Tibial artery (tissue), 4 donors: ENCODE results near the gene PTPN14.

Experiments
- DNase-seq, 2 donors: peaks; one replicate each; pipeline ENCODE4 v3.0.0-alpha.2; 2019
- H3K27ac ChIP-seq, 2 donors: fragments of 200-600 bp; sonication (generic) in 1 of 2; 1 replicate in 1 of 2; 2 replicates in 1 of 2; pipeline ENCODE4 v1.5.1; 2018 to 2019; ENCODE audit warnings: mild to moderate bottlenecking in 1 of 2
- H3K27me3 ChIP-seq, 2 donors: fragments of 200-600 bp; sonication (generic) in 1 of 2; one replicate each; pipeline versions ENCODE4 v1.5.1 to v1.6.0; 2016 to 2019
- H3K36me3 ChIP-seq, 3 donors: fragments of 200-600 bp; sonication (generic) in 2 of 3; one replicate each; pipeline ENCODE4 v1.5.1; 2016 to 2019; ENCODE audit warnings: mild to moderate bottlenecking in 2 of 3
- H3K4me1 ChIP-seq, 4 donors: fragments of 200-600 bp; sonication (generic) in 2 of 4; 1 replicate in 3 of 4; 2 replicates in 1 of 4; pipeline ENCODE4 v1.5.1; 2016 to 2019
- H3K4me3 ChIP-seq, 2 donors: fragments of 200-600 bp; sonication (generic) in 1 of 2; 1 replicate in 1 of 2; 2 replicates in 1 of 2; pipeline ENCODE4 v1.5.1; 2018 to 2019; ENCODE audit warnings: mild to moderate bottlenecking in 2 of 2
- H3K9me3 ChIP-seq, 3 donors: fragments of 200-600 bp; sonication (generic) in 1 of 3; one replicate each; pipeline ENCODE4 v1.5.1; 2016 to 2019
- CTCF ChIP-seq, 2 experiments: fragments of 200-600 bp in 1 of 2; fragments of 450-650 bp in 1 of 2; IDR thresholded peaks; one replicate each; pipeline ENCODE4 v1.5.1; 2017 to 2019; ENCODE audit warnings: antibody characterized with exemption in 2 of 2, mild to moderate bottlenecking in 1 of 2, moderate library complexity in 1 of 2
- intact Hi-C: fragments of 100-400 bp; cut with DNase I; formaldehyde crosslinking; loops from one replicate; pipeline ENCODE4 v1.15.0; 2023; ENCODE audit warnings: low total_unique reads

PTPN14 gene

GRCh38 chr1:214552174-214552608 is 789 bp upstream of the PTPN14 start:
- peak; percentile 65 to 83 for DNase-seq
- Histone ChIP-seq H3K27ac (peak overlapping the region; percentile 98), H3K9me3 (no peaks in the 10 kb centered on the region), H3K27me3 (no peaks in the 10 kb centered on the region), H3K4me1 (peaks cover 0 to 40% (median 25%) of the 10 kb centered on the region in 4 donors), H3K36me3 (no peaks in the 10 kb centered on the region), H3K4me3 (peak overlapping the region; percentile 85 to 86)
- TF ChIP-seq CTCF (IDR thresholded peaks at IDR 0.05): no peak
- intact Hi-C loops: loop anchor here (10.0 kb wide), 1 partner anchor 157 kb away; no protein-coding TSS in a partner anchor

- no peak for TF ChIP-seq CTCF (IDR thresholded peaks at IDR 0.05)
- peaks cover 0 to 51% (median 28%) of the 10 kb centered on the region in 4 donors for H3K4me1 ChIP-seq
Measured at GRCh38 chr1:214550857-214551435, 456 bp downstream of the PTPN14 start.

GRCh38 chr1:214550013-214550856 is 1.2 kb downstream of the PTPN14 start:
- Histone ChIP-seq H3K36me3 (no peaks in the 10 kb centered on the region), H3K9me3 (no peaks in the 10 kb centered on the region), H3K4me3 (peak overlapping the region; percentile 85 to 86), H3K27ac (peak overlapping the region; percentile 98), H3K27me3 (no peaks in the 10 kb centered on the region), H3K4me1 (peaks cover 0 to 58% (median 28%) of the 10 kb centered on the region in 4 donors)
- TF ChIP-seq CTCF (IDR thresholded peaks at IDR 0.05): no peak
- intact Hi-C loops: loop anchor here (10.0 kb wide), 1 partner anchor 155 kb away; no protein-coding TSS in a partner anchor
- no peak for DNase-seq

More at GRCh38 chr1:214550857-214551435, 456 bp downstream of the PTPN14 start:
- Histone ChIP-seq H3K4me3 (peak overlapping the region; percentile 85 to 86), H3K9me3 (no peaks in the 10 kb centered on the region), H3K27me3 (no peaks in the 10 kb centered on the region), H3K27ac (peak overlapping the region; percentile 98), H3K36me3 (no peaks in the 10 kb centered on the region)
- intact Hi-C loops: loop anchor here (10.0 kb wide), 1 partner anchor 156 kb away; no protein-coding TSS in a partner anchor
- DNase-seq: peak; percentile 46 to 80

GRCh38 chr1:214549604-214550003 is 1.8 kb downstream of the PTPN14 start:
- Histone ChIP-seq H3K27ac (peak overlapping the region; percentile 98), H3K9me3 (no peaks in the 10 kb centered on the region), H3K36me3 (no peaks in the 10 kb centered on the region), H3K4me3 (peak overlapping the region; percentile 85 to 86), H3K27me3 (no peaks in the 10 kb centered on the region), H3K4me1 (peaks cover 0 to 59% (median 28%) of the 10 kb centered on the region in 4 donors)
- intact Hi-C loops: loop anchor here (10.0 kb wide), 1 partner anchor 155 kb away; no protein-coding TSS in a partner anchor
- no peak for DNase-seq
- TF ChIP-seq CTCF (IDR thresholded peaks at IDR 0.05): no peak

- Histone ChIP-seq H3K36me3 (no peaks in the 10 kb centered on the region), H3K27me3 (no peaks in the 10 kb centered on the region), H3K4me3 (peak overlapping the region; percentile 85 to 86), H3K27ac (peak overlapping the region in 1 of 2 donors; percentile 98), H3K9me3 (no peaks in the 10 kb centered on the region), H3K4me1 (peaks cover 0 to 59% (median 28%) of the 10 kb centered on the region in 4 donors)
- intact Hi-C loops: no loop called here
- no peak for TF ChIP-seq CTCF (IDR thresholded peaks at IDR 0.05)
- peak in 1 of 2 donors; percentile 57 for DNase-seq
Measured at GRCh38 chr1:214548988-214549387, 2.4 kb downstream of the PTPN14 start.
